CD4-positive, alpha-beta memory T cell (primary cell): Measurements from ENCODE around the gene HGS. TPM values are rescaled to one million over a fixed set of nuclear protein-coding genes. Genes with fewer than 3 reads are reported as not detected.

Experiments used
- microRNA-seq: library from miRNA; unstranded; fragments of <30 nt; microRNA quantifications from one replicate; pipeline ENCODE4 v1.2.0, GENCODE V29; 2021; ENCODE audit warnings: borderline replicate concordance, borderline number of aligned reads, borderline microRNAs expressed, mixed read lengths
- polyA plus RNA-seq, 2 donors: library from polyadenylated mRNA; unstranded; fragments of 300-500 nt; fragmentation: Illumina TruSeq; gene quantifications; one replicate each; pipeline ENCODE4 v1.2.3, GENCODE V29; 2021
- total RNA-seq, 2 experiments: library from RNA; stranded (reverse); gene quantifications; one replicate each; pipeline ENCODE4 v1.2.3, GENCODE V29; 2021

Gene HGS
- total and polyA plus RNA-seq, 4 experiments from 2014 or later = 18.9 to 206 (median 114) TPM

Small RNAs within 50 kb of the gene (microRNA-seq; reads per million reads assigned to microRNA genes)
- not detected for gene MIR6786

Other genes with a start within 250 kb of the HGS start
- 1,000 to 10,000 TPM; 1,031 to 1,038 TPM for gene ACTG1, start 171.2 kb upstream of the HGS start, total RNA-seq
- gene ACTG1, start 171.2 kb upstream of the HGS start, polyA plus RNA-seq = 1,000 to 10,000 TPM; 1,338 to 1,651 TPM
- 1 to 10 TPM in 1 of 2 experiments, under 1 TPM in 1; 0.75 to 1.0 TPM for gene FSCN2, start 155.6 kb upstream of the HGS start, total RNA-seq
- under 1 TPM in 1 of 2 donors, not detected in 1; 0.20 TPM for gene FSCN2, start 155.6 kb upstream of the HGS start, polyA plus RNA-seq
- gene FAAP100, start 131.7 kb upstream of the HGS start, total RNA-seq = 10 to 100 TPM; 51.0 to 56.0 TPM
- gene FAAP100, start 131.7 kb upstream of the HGS start, polyA plus RNA-seq = 10 to 100 TPM in 1 of 2 donors, 1 to 10 TPM in 1; 8.5 to 16.8 TPM
- 100 to 1,000 TPM in 1 of 2 experiments, 10 to 100 TPM in 1; 91.0 to 105 TPM for gene NPLOC4, start 46.9 kb upstream of the HGS start, total RNA-seq
- gene NPLOC4, start 46.9 kb upstream of the HGS start, polyA plus RNA-seq = 10 to 100 TPM; 61.1 to 70.6 TPM
- gene TSPAN10, start 46.8 kb upstream of the HGS start, total RNA-seq = 1 to 10 TPM; 1.1 to 1.2 TPM
- gene TSPAN10, start 46.8 kb upstream of the HGS start, polyA plus RNA-seq = under 1 TPM; 0.10 to 0.24 TPM
- 1 to 10 TPM in 1 of 2 experiments, under 1 TPM in 1; 0.87 to 1.3 TPM for gene PDE6G, start 27.5 kb upstream of the HGS start, total RNA-seq
- 1 to 10 TPM in 1 of 2 donors, under 1 TPM in 1; 0.83 to 1.2 TPM for gene PDE6G, start 27.5 kb upstream of the HGS start, polyA plus RNA-seq
- gene OXLD1, start 17.4 kb upstream of the HGS start, total RNA-seq = 10 to 100 TPM; 52.5 to 60.8 TPM
- gene OXLD1, start 17.4 kb upstream of the HGS start, polyA plus RNA-seq = 10 to 100 TPM; 68.8 to 83.2 TPM
- 10 to 100 TPM; 28.0 to 29.3 TPM for gene CCDC137, start 17.3 kb upstream of the HGS start, total RNA-seq
- gene CCDC137, start 17.3 kb upstream of the HGS start, polyA plus RNA-seq = 10 to 100 TPM in 1 of 2 donors, 1 to 10 TPM in 1; 5.3 to 17.0 TPM
- 10 to 100 TPM; 25.9 to 27.7 TPM for gene ARL16, start 214 bp upstream of the HGS start, total RNA-seq
- gene ARL16, start 214 bp upstream of the HGS start, polyA plus RNA-seq = 10 to 100 TPM; 25.3 to 45.5 TPM
- gene MRPL12, start 19.4 kb downstream of the HGS start, total RNA-seq = 10 to 100 TPM; 21.9 to 25.6 TPM
- gene MRPL12, start 19.4 kb downstream of the HGS start, polyA plus RNA-seq = 10 to 100 TPM; 42.5 to 47.5 TPM
- gene SLC25A10, start 28.3 kb downstream of the HGS start, total RNA-seq = 1 to 10 TPM; 4.0 to 5.0 TPM
- gene SLC25A10, start 28.3 kb downstream of the HGS start, polyA plus RNA-seq = 1 to 10 TPM; 3.2 to 5.2 TPM
- not detected for gene GCGR, start 120.1 kb downstream of the HGS start, total RNA-seq
- not detected for gene GCGR, start 120.1 kb downstream of the HGS start, polyA plus RNA-seq
- gene MCRIP1, start 149.3 kb downstream of the HGS start, total RNA-seq = 10 to 100 TPM; 65.8 to 71.0 TPM
- gene MCRIP1, start 149.3 kb downstream of the HGS start, polyA plus RNA-seq = 10 to 100 TPM; 66.7 to 87.2 TPM
- not detected for gene PPP1R27, start 151.0 kb downstream of the HGS start, total RNA-seq
- under 1 TPM in 1 of 2 donors, not detected in 1; 0.18 TPM for gene PPP1R27, start 151.0 kb downstream of the HGS start, polyA plus RNA-seq
- 100 to 1,000 TPM; 392 to 409 TPM for gene P4HB, start 176.5 kb downstream of the HGS start, total RNA-seq
- 100 to 1,000 TPM; 272 to 339 TPM for gene P4HB, start 176.5 kb downstream of the HGS start, polyA plus RNA-seq
- gene ARHGDIA, start 187.3 kb downstream of the HGS start, total RNA-seq = 100 to 1,000 TPM; 380 to 382 TPM
- 100 to 1,000 TPM in 1 of 2 donors, 10 to 100 TPM in 1; 84.8 to 205 TPM for gene ARHGDIA, start 187.3 kb downstream of the HGS start, polyA plus RNA-seq
- 10 to 100 TPM; 47.2 to 47.7 TPM for gene ALYREF, start 207.6 kb downstream of the HGS start, total RNA-seq
- gene ALYREF, start 207.6 kb downstream of the HGS start, polyA plus RNA-seq = 10 to 100 TPM; 23.3 to 50.8 TPM
- gene ANAPC11, start 207.7 kb downstream of the HGS start, total RNA-seq = 10 to 100 TPM; 53.8 to 57.0 TPM
- 100 to 1,000 TPM; 262 to 267 TPM for gene ANAPC11, start 207.7 kb downstream of the HGS start, polyA plus RNA-seq
- under 1 TPM; 0.61 to 0.79 TPM for gene NPB, start 218.2 kb downstream of the HGS start, total RNA-seq
- gene NPB, start 218.2 kb downstream of the HGS start, polyA plus RNA-seq = not detected
- gene PCYT2, start 227.4 kb downstream of the HGS start, total RNA-seq = 10 to 100 TPM; 43.5 to 48.3 TPM
- gene PCYT2, start 227.4 kb downstream of the HGS start, polyA plus RNA-seq = 10 to 100 TPM; 27.8 to 30.3 TPM
- 10 to 100 TPM; 87.8 to 91.9 TPM for gene SIRT7, start 234.2 kb downstream of the HGS start, total RNA-seq
- gene SIRT7, start 234.2 kb downstream of the HGS start, polyA plus RNA-seq = 10 to 100 TPM; 31.5 to 45.0 TPM
- gene MAFG, start 243.7 kb downstream of the HGS start, total RNA-seq = 10 to 100 TPM; 16.0 to 16.3 TPM
- 1 to 10 TPM; 2.1 to 3.5 TPM for gene MAFG, start 243.7 kb downstream of the HGS start, polyA plus RNA-seq